CD4-positive, alpha-beta T cell treated with Interleukin-15 for 4 hours (primary cell): ENCODE data around the gene RNASE7.

Experiments
- DNase-seq: peaks from one replicate; pipeline ENCODE4 v3.0.0-alpha.2; 2020; ENCODE audit warnings: low spot score

The RNASE7 gene

GRCh38 chr14:21086908-21087293, 44.7 kb downstream of the RNASE7 start:
- no peak for DNase-seq

- DNase-seq, result peak; percentile 96
These were observed 45.3 kb downstream of the RNASE7 start for GRCh38 chr14:21087294-21088091.

GRCh38 chr14:21088687-21089086, 46.5 kb downstream of the RNASE7 start:
- no peak for DNase-seq

GRCh38 chr14:21089271-21089670, 47.1 kb downstream of the RNASE7 start:
- no peak for DNase-seq

GRCh38 chr14:21089877-21090193, 47.7 kb downstream of the RNASE7 start:
- DNase-seq, result no peak

GRCh38 chr14:21090194-21090939, 48.2 kb downstream of the RNASE7 start:
- no peak for DNase-seq

GRCh38 chr14:21090940-21091663, 48.9 kb downstream of the RNASE7 start:
- DNase-seq, result no peak

- DNase-seq, result no peak
These were observed 49.7 kb downstream of the RNASE7 start for GRCh38 chr14:21091821-21092272.

- peak; percentile 89 for DNase-seq
These were observed 50.3 kb downstream of the RNASE7 start for GRCh38 chr14:21092273-21093011.

GRCh38 chr14:21093018-21093417, 50.9 kb downstream of the RNASE7 start:
- no peak for DNase-seq
